Osteoblast (primary cell): Measurements from ENCODE around the gene JUND. TPM values are rescaled to one million over a fixed set of nuclear protein-coding genes. Genes with fewer than 3 reads are reported as not detected.
A peak's percentile ranks its signal among the peaks of the same experiment; 100 is the strongest.

Experiments
- DNase-seq: peaks from one replicate; pipeline ENCODE4 v3.0.0; 2011; ENCODE audit warnings: low spot score, mixed read lengths; ENCODE audit not compliant: insufficient read length; ENCODE audit errors: missing footprints
- H2AFZ ChIP-seq: 2 replicates; pipeline ENCODE4 v1.6.0; 2011; ENCODE audit warnings: mild to moderate bottlenecking, low read length
- H3K27ac ChIP-seq: 2 replicates; pipeline ENCODE4 v1.5.1; 2011; ENCODE audit warnings: mild to moderate bottlenecking, low read depth, low read length, moderate library complexity
- H3K27me3 ChIP-seq: 2 replicates; pipeline ENCODE4 v1.6.0; 2012; ENCODE audit warnings: mild to moderate bottlenecking, control low read depth, inconsistent platforms, low read length, moderate library complexity; ENCODE audit not compliant: insufficient read depth
- H3K36me3 ChIP-seq: 2 replicates; pipeline ENCODE4 v1.5.1; 2011; ENCODE audit warnings: mild to moderate bottlenecking, low read length, control low read depth, moderate library complexity; ENCODE audit not compliant: insufficient read depth
- H3K4me1 ChIP-seq: 2 replicates; pipeline ENCODE4 v1.5.1; 2011; ENCODE audit warnings: mild to moderate bottlenecking, low read length, control low read depth, moderate library complexity; ENCODE audit not compliant: insufficient read depth
- H3K4me2 ChIP-seq: 2 replicates; pipeline ENCODE4 v1.6.0; 2011; ENCODE audit warnings: mild to moderate bottlenecking, low read length; ENCODE audit not compliant: insufficient read depth
- H3K4me3 ChIP-seq: fragments of 200-600 bp; sonication (generic); 3 replicates; pipeline ENCODE4 v1.5.1; 2012; ENCODE audit warnings: mild to moderate bottlenecking, low read length, inconsistent platforms; ENCODE audit not compliant: insufficient read depth
- H3K79me2 ChIP-seq: 2 replicates; pipeline ENCODE4 v1.6.0; 2012; ENCODE audit warnings: mild to moderate bottlenecking, low read length, control low read depth, inconsistent platforms; ENCODE audit not compliant: insufficient read depth
- H3K9me3 ChIP-seq: 2 replicates; pipeline ENCODE4 v1.5.1; 2011; ENCODE audit warnings: low read depth, low read length, control low read depth
- H4K20me1 ChIP-seq: 2 replicates; pipeline ENCODE4 v1.6.0; 2012; ENCODE audit warnings: mild to moderate bottlenecking, low read length, control low read depth; ENCODE audit not compliant: insufficient read depth
- CTCF ChIP-seq: IDR thresholded peaks from 2 replicates; pipeline ENCODE4 v1.5.1; 2011; ENCODE audit warnings: mild to moderate bottlenecking, low read depth, low read length, moderate library complexity; ENCODE audit errors: extremely low read depth
- total RNA-seq: library from RNA; depleted of rRNA; stranded (reverse); fragments of >200 nt; gene quantifications from 2 replicates; pipeline ENCODE4 v1.2.3, GENCODE V29; 2012

JUND gene
- total RNA-seq, 1 donor = 170 TPM

GRCh38 chr19:18306209-18306887, 24.9 kb upstream of the JUND start:
- Histone ChIP-seq H4K20me1 (no peaks in the 10 kb centered on the region), H3K27me3 (no peaks in the 10 kb centered on the region), H3K79me2 (no peaks in the 10 kb centered on the region), H3K36me3 (peaks cover 9% of the 10 kb centered on the region), H2AFZ (no peak overlapping the region), H3K27ac (no peak overlapping the region), H3K4me1 (peaks cover 26% of the 10 kb centered on the region), H3K4me3 (no peak overlapping the region), H3K4me2 (no peak overlapping the region), H3K9me3 (no peaks in the 10 kb centered on the region)
- no peak for TF ChIP-seq CTCF
- DNase-seq = peak; percentile 74

- TF ChIP-seq CTCF = no peak
- H3K4me3 ChIP-seq = peak overlapping the region; percentile 69
- H3K27me3 ChIP-seq = no peaks in the 10 kb centered on the region
- peak overlapping the region; percentile 93 for H2AFZ ChIP-seq
- DNase-seq = peak; percentile 99
- H3K9me3 ChIP-seq = no peaks in the 10 kb centered on the region
- H3K79me2 ChIP-seq = no peaks in the 10 kb centered on the region
- H3K4me1 ChIP-seq = peaks cover 34% of the 10 kb centered on the region
- peak overlapping the region; percentile 91 for H3K4me2 ChIP-seq
- H3K27ac ChIP-seq = peak overlapping the region; percentile 98
- no peaks in the 10 kb centered on the region for H4K20me1 ChIP-seq
- peaks cover 9% of the 10 kb centered on the region for H3K36me3 ChIP-seq
Measured at GRCh38 chr19:18304458-18305310, 23.3 kb upstream of the JUND start.

DNA sequence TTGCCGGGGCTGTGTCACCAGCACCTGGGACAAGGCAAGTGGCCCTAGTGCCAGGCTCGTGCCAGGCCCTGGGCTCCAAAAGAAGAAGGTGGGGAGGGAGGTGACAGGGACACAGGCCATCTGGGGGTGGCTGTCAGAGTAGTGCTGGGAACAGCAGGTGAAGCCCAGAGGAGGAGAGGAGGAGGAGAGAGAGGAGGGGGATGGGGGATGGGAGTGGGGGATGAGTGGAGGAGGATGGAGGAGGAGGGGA, 22.7 kb upstream of the JUND start:
- H3K27me3 ChIP-seq = no peaks in the 10 kb centered on the region
- H2AFZ ChIP-seq = no peak overlapping the region
- no peaks in the 10 kb centered on the region for H3K79me2 ChIP-seq
- H3K9me3 ChIP-seq = no peaks in the 10 kb centered on the region
- no peak for DNase-seq
- peaks cover 9% of the 10 kb centered on the region for H3K36me3 ChIP-seq
- H3K27ac ChIP-seq = peak overlapping the region; percentile 98
- H3K4me1 ChIP-seq = peaks cover 34% of the 10 kb centered on the region
- H3K4me3 ChIP-seq = peak overlapping the region; percentile 69
- no peaks in the 10 kb centered on the region for H4K20me1 ChIP-seq
- TF ChIP-seq CTCF = no peak
- peak overlapping the region; percentile 91 for H3K4me2 ChIP-seq

DNA sequence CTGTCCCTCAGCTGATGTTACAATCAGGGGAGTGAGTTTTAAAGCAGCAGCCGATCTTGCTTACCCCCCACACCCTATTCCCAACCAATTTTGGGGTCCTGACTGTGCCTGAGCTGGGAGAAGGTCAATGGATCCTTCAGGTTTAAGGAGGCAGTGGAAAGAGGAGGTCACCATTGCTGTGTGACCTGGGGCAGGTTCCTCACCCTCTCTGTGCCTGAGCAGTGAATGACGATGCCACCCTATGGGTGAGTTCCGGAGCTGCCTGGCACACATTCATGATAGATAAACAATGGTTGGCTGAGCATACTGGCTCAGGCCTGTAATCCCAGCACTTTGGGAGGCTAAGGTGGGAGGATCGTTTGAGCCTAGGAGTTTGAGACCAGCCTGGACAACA, 20.3 kb upstream of the JUND start:
- Histone ChIP-seq H3K27me3 (no peaks in the 10 kb centered on the region), H4K20me1 (no peaks in the 10 kb centered on the region), H3K79me2 (no peaks in the 10 kb centered on the region), H3K36me3 (peaks cover 5% of the 10 kb centered on the region), H2AFZ (no peak overlapping the region), H3K4me2 (no peak overlapping the region), H3K9me3 (no peaks in the 10 kb centered on the region), H3K27ac (no peak overlapping the region), H3K4me1 (peaks cover 39% of the 10 kb centered on the region), H3K4me3 (no peak overlapping the region)
- no peak for TF ChIP-seq CTCF
- no peak for DNase-seq
